ENCODE results near the gene ADCY5.

ADCY5 gene

GRCh38 chr3:123394391-123395020, 54.4 kb downstream of the ADCY5 start:
- no peak for TF ChIP-seq CTCF (IDR thresholded peaks at IDR 0.05; ENCODE audit: insufficient read depth, low read length, missing control alignments)
- DNase-seq (ENCODE audit: low read depth, low spot score), result no peak
- H3K4me3 ChIP-seq (ENCODE audit: low read depth, low read length), result no peak overlapping the region
- ChIA-PET CTCF (no interaction called here), POLR2A (no interaction called here)

- no peak for TF ChIP-seq CTCF (IDR thresholded peaks at IDR 0.05; ENCODE audit: insufficient read depth, low read length, missing control alignments)
- no peak overlapping the region for H3K4me3 ChIP-seq (ENCODE audit: low read depth, low read length)
- ChIA-PET POLR2A (no interaction called here), CTCF (no interaction called here)
- no peak for DNase-seq (ENCODE audit: low read depth, low spot score)
Observed at GRCh38 chr3:123392871-123393620, 55.8 kb downstream of the ADCY5 start.

GRCh38 chr3:123392368-123392767, 56.5 kb downstream of the ADCY5 start:
- no peak for DNase-seq (ENCODE audit: low read depth, low spot score)

GRCh38 chr3:123390865-123391600, 57.9 kb downstream of the ADCY5 start:
- ChIA-PET POLR2A (no interaction called here), CTCF (interaction anchor here (1.5 kb wide), 1 partner anchor 62 kb away, joined by 4 read pairs; no protein-coding TSS in a partner anchor)
- no peak for TF ChIP-seq CTCF (IDR thresholded peaks at IDR 0.05; ENCODE audit: insufficient read depth, low read length, missing control alignments)
- no peak overlapping the region for H3K4me3 ChIP-seq (ENCODE audit: low read depth, low read length)
- DNase-seq (ENCODE audit: low read depth, low spot score), result no peak

More at GRCh38 chr3:123392368-123392767, 56.5 kb downstream of the ADCY5 start:
- POLR2A ChIA-PET, result no interaction called here
- no peak for TF ChIP-seq CTCF (IDR thresholded peaks at IDR 0.05; ENCODE audit: insufficient read depth, low read length, missing control alignments)
- no peak overlapping the region for H3K4me3 ChIP-seq (ENCODE audit: low read depth, low read length)
- CTCF ChIA-PET, result interaction anchor here (1.5 kb wide), 1 partner anchor 63 kb away, joined by 4 read pairs; no protein-coding TSS in a partner anchor

- TF ChIP-seq CTCF (IDR thresholded peaks at IDR 0.05; ENCODE audit: insufficient read depth, low read length, missing control alignments), result no peak
- H3K4me3 ChIP-seq (ENCODE audit: low read depth, low read length), result no peak overlapping the region
- ChIA-PET CTCF (no interaction called here), POLR2A (no interaction called here)
- no peak for DNase-seq (ENCODE audit: low read depth, low spot score)
Observed at GRCh38 chr3:123389628-123389918, 59.3 kb downstream of the ADCY5 start.

Measured in AG04449 (cell line).